ENCODE measurements around the gene MRPL20. TPM values are rescaled to one million over a fixed set of nuclear protein-coding genes. Genes with fewer than 3 reads are reported as not detected.

The MRPL20 gene
- total and polyA plus RNA-seq, 9 of the 15 experiments (the other 6 are each of a cell fraction or from before 2014, with no cell fraction given) = 180 to 671 (median 229) TPM

DNA sequence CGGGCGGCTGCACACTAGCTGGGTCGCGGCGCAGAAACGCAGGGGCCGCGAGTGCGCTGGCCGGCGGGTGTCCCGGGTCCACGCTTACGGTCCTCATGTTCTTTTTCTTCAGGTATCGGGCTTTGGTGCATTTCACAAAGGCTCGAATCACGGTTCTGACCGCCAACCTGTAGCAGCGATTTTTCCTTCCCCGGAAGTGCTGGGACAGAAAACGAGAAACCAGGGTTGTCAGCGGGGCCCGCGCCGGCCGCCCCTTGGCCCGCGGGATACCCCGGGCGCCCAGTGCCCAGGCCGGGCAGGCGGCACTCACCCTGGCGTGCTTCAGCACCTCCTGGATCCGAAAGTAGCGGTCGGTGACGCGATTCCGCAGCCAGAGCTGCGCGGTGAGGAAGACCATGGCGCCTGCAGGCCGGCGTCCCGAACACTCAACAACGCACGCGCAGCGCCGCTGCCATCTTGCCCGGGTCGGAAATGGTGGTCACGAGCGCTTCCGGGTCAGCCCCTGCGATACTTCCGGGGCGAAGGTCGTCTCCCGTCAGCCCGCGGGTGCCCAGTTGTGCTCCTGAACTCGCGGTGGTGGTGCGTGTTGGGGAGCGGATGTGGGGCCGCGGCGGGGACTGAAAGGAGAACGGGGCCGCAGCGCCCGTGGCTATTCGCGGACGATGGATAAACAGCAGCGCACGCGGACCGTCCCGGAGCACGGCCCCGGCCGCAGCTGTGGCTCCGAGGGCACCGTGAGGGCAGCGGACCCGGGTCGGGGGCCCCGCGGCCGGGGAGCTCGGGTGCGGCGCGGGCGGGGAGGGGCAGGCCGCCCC, at the start of gene MRPL20 (continued):
- TF ChIP-seq ZBTB1 (CRISPR knock-in tag; IDR thresholded peaks at IDR 0.05; ENCODE audit: borderline replicate concordance, low read depth) = no peak
- TF ChIP-seq, protein P1, sequence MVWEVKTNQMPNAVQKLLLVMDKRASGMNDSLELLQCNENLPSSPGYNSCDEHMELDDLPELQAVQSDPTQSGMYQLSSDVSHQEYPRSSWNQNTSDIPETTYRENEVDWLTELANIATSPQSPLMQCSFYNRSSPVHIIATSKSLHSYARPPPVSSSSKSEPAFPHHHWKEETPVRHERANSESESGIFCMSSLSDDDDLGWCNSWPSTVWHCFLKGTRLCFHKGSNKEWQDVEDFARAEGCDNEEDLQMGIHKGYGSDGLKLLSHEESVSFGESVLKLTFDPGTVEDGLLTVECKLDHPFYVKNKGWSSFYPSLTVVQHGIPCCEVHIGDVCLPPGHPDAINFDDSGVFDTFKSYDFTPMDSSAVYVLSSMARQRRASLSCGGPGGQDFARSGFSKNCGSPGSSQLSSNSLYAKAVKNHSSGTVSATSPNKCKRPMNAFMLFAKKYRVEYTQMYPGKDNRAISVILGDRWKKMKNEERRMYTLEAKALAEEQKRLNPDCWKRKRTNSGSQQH (CRISPR knock-in tag; IDR thresholded peaks at IDR 0.05) = no peak
- TF ChIP-seq MYNN (IDR thresholded peaks at IDR 0.05) = no peak
- TF ChIP-seq MYNN (CRISPR knock-in tag; IDR thresholded peaks at IDR 0.05) = no peak
- TF ChIP-seq ZNF699 (CRISPR knock-in tag; IDR thresholded peaks at IDR 0.05; ENCODE audit: insufficient replicate concordance) = no peak
- TF ChIP-seq ZNF76 (CRISPR knock-in tag; IDR thresholded peaks at IDR 0.05; ENCODE audit: borderline replicate concordance) = peak; percentile 82; the same call in 1 of the 2 replicates
- TF ChIP-seq ZNF316 (IDR thresholded peaks at IDR 0.05) = no peak
- TF ChIP-seq L3MBTL2 (IDR thresholded peaks at IDR 0.05) = peak; percentile 82
- TF ChIP-seq ZNF24 (IDR thresholded peaks at IDR 0.05) = no peak
- TF ChIP-seq ZC3H11A (IDR thresholded peaks at IDR 0.05; ENCODE audit: low read depth, low read length) = peak; percentile 23; the same call in 1 of the 2 replicates
- TF ChIP-seq PCBP2 (IDR thresholded peaks at IDR 0.05; ENCODE audit: low read depth, low read length, poor library complexity, severe bottlenecking) = no peak
- TF ChIP-seq ZNF133 (CRISPR knock-in tag; IDR thresholded peaks at IDR 0.05) = no peak
- TF ChIP-seq, protein P2, sequence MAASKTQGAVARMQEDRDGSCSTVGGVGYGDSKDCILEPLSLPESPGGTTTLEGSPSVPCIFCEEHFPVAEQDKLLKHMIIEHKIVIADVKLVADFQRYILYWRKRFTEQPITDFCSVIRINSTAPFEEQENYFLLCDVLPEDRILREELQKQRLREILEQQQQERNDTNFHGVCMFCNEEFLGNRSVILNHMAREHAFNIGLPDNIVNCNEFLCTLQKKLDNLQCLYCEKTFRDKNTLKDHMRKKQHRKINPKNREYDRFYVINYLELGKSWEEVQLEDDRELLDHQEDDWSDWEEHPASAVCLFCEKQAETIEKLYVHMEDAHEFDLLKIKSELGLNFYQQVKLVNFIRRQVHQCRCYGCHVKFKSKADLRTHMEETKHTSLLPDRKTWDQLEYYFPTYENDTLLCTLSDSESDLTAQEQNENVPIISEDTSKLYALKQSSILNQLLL (CRISPR knock-in tag; IDR thresholded peaks at IDR 0.05; ENCODE audit: borderline replicate concordance) = no peak
- no peak for TF ChIP-seq ZNF184 (CRISPR knock-in tag; IDR thresholded peaks at IDR 0.05)
- no peak; the same call in 1 of the 2 replicates for TF ChIP-seq GABPB2 (CRISPR knock-in tag; conservative IDR thresholded peaks at IDR 0.05)
